Activated B cell treated with CpG ODN at 0.5 μM for 24 hours (primary cell): ENCODE data around the gene TPRKB. TPM values are rescaled to one million over a fixed set of nuclear protein-coding genes. Genes with fewer than 3 reads are reported as not detected.
"Not testable (repeated sequence)": the region's sequence is repeated elsewhere in the genome, so short reads cannot be mapped to it uniquely, and the experiment has no call there.

Experiments
- ATAC-seq: fragments of 200-7000 bp; cut with Tn5 transposase; one replicate; pipeline ENCODE4 v1.10.0; 2021; ENCODE audit warnings: low read depth, mild to moderate bottlenecking, moderate library complexity
- CTCF ChIA-PET: fragments of 350-600 bp; sonication (Branson Sonifier 250); formaldehyde crosslinking; loops from one replicate; lab custom pipeline; 2021; ENCODE audit warnings: antibody characterized with exemption; lab: Charles Lee
- POLR2A ChIA-PET: fragments of 350-600 bp; sonication (Branson Sonifier 250); formaldehyde crosslinking; loops from one replicate; lab custom pipeline; 2021; ENCODE audit warnings: antibody characterized with exemption; lab: Charles Lee
- DNase-seq: peaks from one replicate; pipeline ENCODE4 v3.0.0; 2022
- H3K27ac Mint-ChIP-seq: one replicate; pipeline ENCODE4 v1.8.0; 2020; ENCODE audit warnings: mixed read lengths
- H3K27me3 Mint-ChIP-seq: one replicate; pipeline ENCODE4 v1.8.0; 2021; ENCODE audit warnings: mixed read lengths
- H3K36me3 Mint-ChIP-seq: one replicate; pipeline ENCODE4 v1.8.0; 2021; ENCODE audit warnings: low read depth, mixed read lengths
- H3K4me1 Mint-ChIP-seq: one replicate; pipeline ENCODE4 v1.8.0; 2021; ENCODE audit warnings: mixed read lengths
- H3K4me3 Mint-ChIP-seq: one replicate; pipeline ENCODE4 v1.8.0; 2020; ENCODE audit warnings: mild to moderate bottlenecking, mixed read lengths
- H3K9me3 Mint-ChIP-seq: one replicate; pipeline ENCODE4 v1.8.0; 2020; ENCODE audit warnings: mixed read lengths
- intact Hi-C: fragments of 100-400 bp; cut with micrococcal nuclease; formaldehyde crosslinking; loops from one replicate; pipeline ENCODE4 v1.15.1; 2024
- total RNA-seq: library from RNA; stranded (reverse); gene quantifications from 2 replicates; pipeline ENCODE4 v1.2.3, GENCODE V29; 2022
- TF ChIP-seq, protein P1 (sequence below): fragments of 200-600 bp; IDR thresholded peaks from one replicate; pipeline ENCODE4 v1.8.0; 2022; ENCODE audit warnings: antibody characterized with exemption, mild to moderate bottlenecking

The TPRKB gene
- total RNA-seq, 1 donor from 2014 or later: 26.9 TPM

DNA sequence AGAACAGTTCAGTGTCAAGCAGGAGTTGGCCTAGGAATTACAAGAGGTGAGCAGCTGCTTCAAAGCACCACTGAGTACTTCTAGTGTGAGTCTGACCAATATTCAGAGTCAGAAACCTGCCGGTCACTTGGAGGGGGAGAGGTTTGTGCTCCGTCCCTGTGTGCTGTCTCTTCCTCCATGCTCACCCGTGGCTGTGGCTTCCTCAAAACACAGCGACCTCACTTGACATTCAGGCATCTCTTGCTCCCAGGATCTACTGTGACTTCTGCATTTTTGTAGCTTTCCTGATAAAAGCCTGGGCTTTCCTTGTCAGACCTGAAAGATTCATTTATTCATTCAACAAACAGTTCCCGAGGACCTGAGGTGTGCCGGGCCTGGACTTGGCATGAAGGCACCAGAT, 32.9 kb downstream of the TPRKB start:
- TF ChIP-seq, protein P1, sequence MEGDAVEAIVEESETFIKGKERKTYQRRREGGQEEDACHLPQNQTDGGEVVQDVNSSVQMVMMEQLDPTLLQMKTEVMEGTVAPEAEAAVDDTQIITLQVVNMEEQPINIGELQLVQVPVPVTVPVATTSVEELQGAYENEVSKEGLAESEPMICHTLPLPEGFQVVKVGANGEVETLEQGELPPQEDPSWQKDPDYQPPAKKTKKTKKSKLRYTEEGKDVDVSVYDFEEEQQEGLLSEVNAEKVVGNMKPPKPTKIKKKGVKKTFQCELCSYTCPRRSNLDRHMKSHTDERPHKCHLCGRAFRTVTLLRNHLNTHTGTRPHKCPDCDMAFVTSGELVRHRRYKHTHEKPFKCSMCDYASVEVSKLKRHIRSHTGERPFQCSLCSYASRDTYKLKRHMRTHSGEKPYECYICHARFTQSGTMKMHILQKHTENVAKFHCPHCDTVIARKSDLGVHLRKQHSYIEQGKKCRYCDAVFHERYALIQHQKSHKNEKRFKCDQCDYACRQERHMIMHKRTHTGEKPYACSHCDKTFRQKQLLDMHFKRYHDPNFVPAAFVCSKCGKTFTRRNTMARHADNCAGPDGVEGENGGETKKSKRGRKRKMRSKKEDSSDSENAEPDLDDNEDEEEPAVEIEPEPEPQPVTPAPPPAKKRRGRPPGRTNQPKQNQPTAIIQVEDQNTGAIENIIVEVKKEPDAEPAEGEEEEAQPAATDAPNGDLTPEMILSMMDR: no peak
- ChIA-PET CTCF (no interaction called here), POLR2A (no interaction called here)
- Mint-ChIP-seq H3K9me3 (no peaks in the 10 kb centered on the region), H3K36me3 (no peaks in the 10 kb centered on the region), H3K27ac (no peak overlapping the region), H3K4me1 (no peaks in the 10 kb centered on the region), H3K4me3 (no peak overlapping the region), H3K27me3 (peaks cover 38% of the 10 kb centered on the region)
- DNase-seq: no peak
- intact Hi-C loops: no loop called here
- no peak for ATAC-seq

DNA sequence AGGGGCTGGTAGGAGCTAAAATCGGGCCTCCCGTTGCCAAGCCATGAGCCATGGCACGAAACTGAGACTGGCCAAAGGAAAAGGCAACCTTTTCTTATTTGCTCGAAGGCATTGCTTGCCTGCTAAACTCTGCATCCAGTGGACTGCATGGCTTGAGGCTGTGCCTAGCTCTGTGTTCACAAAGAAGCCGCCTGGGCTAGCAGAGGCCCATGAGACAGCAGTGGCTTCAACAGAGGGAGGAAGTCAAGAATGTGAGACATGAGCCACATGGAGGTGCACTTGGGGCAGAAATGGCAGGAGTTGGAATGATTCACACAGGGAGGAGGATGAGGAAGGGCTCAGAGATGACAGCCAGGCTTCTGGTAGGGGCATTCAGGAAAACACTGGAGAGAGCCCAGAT, 33.5 kb downstream of the TPRKB start:
- TF ChIP-seq, protein P1: no peak
- CTCF ChIA-PET: no interaction called here
- H3K27ac Mint-ChIP-seq: no peak overlapping the region

DNA sequence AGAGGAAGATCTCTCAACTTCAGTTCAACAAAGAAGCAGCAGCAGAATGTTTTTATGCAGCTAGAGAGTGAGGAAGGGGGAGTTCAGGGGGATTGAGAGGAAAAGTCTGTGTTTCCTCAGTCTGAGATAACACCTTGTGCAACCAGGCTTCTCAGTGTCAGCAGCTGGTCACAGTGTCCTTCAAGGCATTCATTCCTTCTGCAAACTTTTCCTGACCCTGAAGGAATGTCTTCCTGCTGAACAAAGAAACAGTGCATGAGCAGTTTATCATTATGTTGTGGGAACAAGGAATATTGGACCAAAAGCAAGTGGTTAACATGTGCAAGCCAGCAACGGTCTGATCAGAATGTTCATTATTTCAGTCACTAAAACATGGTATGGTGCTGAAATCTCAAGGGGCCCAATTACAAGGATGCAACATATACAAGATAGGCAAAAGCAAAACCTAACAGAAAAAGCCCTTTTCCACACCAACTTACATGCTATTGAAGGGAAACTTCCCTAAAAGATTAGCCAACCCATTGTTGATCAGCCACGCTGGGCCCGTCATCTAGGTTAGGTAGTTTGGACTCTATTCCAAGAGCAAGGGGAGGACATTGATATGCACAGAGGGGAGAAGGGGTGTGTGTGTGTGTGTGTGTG, 34.2 kb downstream of the TPRKB start:
- H3K4me3 Mint-ChIP-seq, H3K9me3 Mint-ChIP-seq, DNase-seq, H3K4me1 Mint-ChIP-seq, CTCF ChIA-PET, H3K36me3 Mint-ChIP-seq, intact Hi-C loops, H3K27ac Mint-ChIP-seq, ATAC-seq, POLR2A ChIA-PET: not testable (repeated sequence)
- H3K27me3 Mint-ChIP-seq: peaks cover 34% of the 10 kb centered on the region

More for the DNA sequence above, 33.5 kb downstream of the TPRKB start:
- DNase-seq (no peak), ATAC-seq (no peak)
- no peak overlapping the region for H3K4me3 Mint-ChIP-seq
- intact Hi-C loops: no loop called here
- no peaks in the 10 kb centered on the region for H3K9me3 Mint-ChIP-seq
- H3K4me1 Mint-ChIP-seq: no peaks in the 10 kb centered on the region
- no peaks in the 10 kb centered on the region for H3K36me3 Mint-ChIP-seq
- peaks cover 34% of the 10 kb centered on the region for H3K27me3 Mint-ChIP-seq
- POLR2A ChIA-PET: no interaction called here

DNA sequence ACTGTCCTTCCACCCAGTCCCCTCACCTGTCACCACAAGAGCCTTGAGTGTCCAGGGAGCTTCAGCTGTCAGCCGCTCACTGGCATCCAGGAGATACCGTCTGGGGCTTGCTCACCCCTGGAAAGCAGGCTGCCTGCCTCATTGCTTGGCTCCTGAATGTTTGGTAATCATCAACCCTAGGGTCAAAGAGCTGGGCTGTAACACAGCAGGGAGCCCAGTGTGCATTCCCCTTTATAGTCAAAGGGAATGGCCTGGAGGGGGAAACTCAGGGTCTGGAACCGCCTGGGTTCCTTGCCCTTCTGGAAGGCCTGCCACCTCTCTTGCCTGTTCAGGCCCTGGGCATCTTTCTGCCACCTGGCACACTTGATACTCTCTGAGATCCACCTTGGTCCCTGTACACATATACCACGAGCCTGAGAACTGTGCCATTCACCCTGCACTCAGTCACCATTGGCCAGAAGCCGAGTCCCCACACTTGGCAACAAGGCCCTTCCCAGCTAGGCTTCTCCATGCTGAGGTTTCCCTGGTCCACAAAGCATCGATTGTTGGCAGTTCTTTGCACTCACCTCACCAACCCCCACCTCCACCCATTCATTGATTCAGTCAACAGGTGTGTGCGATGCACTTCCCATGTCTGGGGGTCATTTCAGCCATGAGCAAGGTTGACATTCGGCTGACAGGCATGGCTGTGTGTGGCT, 35.0 kb downstream of the TPRKB start:
- TF ChIP-seq, protein P1: no peak
- Mint-ChIP-seq H3K36me3 (no peaks in the 10 kb centered on the region), H3K27ac (no peak overlapping the region), H3K27me3 (peaks cover 34% of the 10 kb centered on the region), H3K9me3 (no peaks in the 10 kb centered on the region), H3K4me1 (no peaks in the 10 kb centered on the region), H3K4me3 (no peak overlapping the region)
- DNase-seq (no peak), ATAC-seq (no peak)
- CTCF ChIA-PET: no interaction called here
- POLR2A ChIA-PET: no interaction called here
- intact Hi-C loops: no loop called here

DNA sequence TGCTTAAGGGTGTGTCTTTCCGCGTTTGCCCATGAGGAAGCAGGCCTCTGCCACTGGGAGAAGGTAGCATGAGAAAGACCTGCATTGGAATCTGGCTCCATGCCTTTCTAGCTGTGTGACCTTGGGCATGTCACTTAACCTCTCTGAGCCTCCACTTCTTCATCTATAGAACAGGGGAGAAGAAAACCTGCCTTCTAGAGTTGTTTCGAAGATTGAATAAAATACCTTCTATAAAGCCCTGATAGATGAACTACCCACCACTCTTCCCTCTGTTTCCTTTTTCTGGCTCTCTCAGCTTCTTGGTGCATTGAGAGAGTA, 35.7 kb downstream of the TPRKB start:
- H3K4me1 Mint-ChIP-seq, DNase-seq, CTCF ChIA-PET, ATAC-seq, H3K9me3 Mint-ChIP-seq, H3K27ac Mint-ChIP-seq, intact Hi-C loops, POLR2A ChIA-PET, H3K36me3 Mint-ChIP-seq, H3K4me3 Mint-ChIP-seq: not testable (repeated sequence)
- peaks cover 34% of the 10 kb centered on the region for H3K27me3 Mint-ChIP-seq

DNA sequence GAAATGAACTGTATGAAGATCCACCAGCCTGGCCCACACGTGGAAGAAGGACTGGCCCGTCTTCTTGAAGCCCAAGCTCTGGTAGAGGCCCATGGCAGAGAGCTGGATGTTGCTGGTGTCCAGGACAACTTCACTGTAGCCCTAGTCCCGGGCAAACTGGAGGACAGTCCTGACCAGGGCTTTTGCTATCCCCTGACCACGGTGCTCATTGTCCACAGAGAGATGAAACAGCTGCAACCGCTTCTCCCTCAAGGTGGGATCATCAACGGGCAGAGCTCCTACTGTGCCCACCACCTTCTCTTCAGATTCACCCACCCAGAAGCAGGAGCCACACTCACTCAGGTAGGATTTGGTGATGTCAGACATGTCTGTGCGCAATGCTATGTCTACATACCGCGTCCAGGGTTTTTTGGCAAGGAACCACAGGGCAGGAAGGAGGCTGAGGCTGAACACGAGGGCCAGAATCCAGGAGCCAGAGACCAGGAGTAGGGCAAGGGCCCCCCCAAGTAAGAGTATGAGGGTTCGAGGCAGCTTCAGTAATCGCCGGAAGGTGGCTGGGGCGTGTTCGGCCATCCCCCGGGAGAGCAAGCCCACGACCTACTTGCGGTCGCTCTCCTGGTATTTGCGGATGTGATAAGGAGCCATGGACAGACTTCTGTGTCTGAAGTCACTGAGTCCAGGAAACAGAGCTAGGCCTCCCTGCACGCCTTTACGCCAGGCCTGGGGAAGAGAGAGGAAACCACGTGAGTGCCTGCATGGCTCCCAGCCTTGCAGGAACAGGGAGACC, 36.3 kb downstream of the TPRKB start:
- Mint-ChIP-seq H3K9me3 (no peaks in the 10 kb centered on the region), H3K36me3 (no peaks in the 10 kb centered on the region), H3K4me3 (no peak overlapping the region), H3K27ac (no peak overlapping the region), H3K27me3 (peaks cover 34% of the 10 kb centered on the region), H3K4me1 (no peaks in the 10 kb centered on the region)
- TF ChIP-seq, protein P1: no peak
- DNase-seq (no peak), ATAC-seq (no peak)
- intact Hi-C loops: no loop called here
- ChIA-PET CTCF (no interaction called here), POLR2A (no interaction called here)
